T-helper 1 cell (primary cell): ENCODE results near the gene PSMC6.

Experiments used
- DNase-seq, 5 donors: peaks; one replicate each; pipeline ENCODE4 v3.0.0-alpha.2; 2012 to 2020
- total RNA-seq, 4 donors: gene quantifications; one replicate each; lab custom pipeline; 2026; lab: John Stamatoyannopoulos, UW

PSMC6 gene
- total RNA-seq = 76.3 to 122 (median 94.6) reads per million in 4 donors

DNA sequence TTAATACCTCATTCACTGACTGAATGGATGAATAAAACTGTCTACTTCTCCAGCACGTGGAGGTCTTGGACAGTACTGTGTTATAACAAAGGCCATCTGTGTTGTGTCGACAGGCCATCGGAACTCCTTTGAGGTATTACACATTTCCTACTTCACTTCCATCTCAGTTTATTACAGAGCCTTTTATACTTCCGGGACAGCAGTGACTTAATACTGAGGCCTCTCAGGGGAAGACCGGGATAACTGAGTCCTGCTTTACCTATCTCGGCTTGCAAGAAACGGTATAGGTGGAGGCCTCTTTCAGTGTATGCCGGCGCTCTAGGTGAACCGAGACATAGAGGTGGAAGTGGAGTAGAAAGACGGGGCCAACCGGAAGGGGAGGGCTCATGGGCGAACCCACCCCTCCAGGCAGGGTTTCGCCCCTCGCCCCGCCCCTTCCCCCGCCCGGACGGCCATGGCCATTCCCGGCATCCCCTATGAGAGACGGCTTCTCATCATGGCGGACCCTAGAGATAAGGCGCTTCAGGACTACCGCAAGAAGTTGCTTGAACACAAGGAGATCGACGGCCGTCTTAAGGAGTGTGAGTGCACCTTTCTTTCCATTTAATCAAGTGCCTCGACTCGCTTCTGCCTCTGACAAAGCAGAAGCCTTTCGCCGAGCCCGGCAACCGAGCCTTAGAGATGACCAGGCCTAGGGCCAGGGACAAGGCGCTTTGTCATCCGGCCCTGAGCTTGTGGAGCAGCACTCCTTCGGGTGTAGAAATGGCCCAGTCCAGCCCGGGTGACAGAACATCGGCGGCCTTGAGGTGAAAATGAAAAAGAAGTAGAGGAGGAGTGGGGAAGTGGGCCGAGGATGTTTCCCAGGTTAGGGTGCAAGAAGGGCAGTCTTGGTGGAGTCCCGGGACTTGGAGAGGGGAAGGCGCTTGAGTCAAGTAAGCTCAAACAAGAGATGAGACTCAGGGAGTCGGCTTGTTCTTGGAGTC is at the start of gene PSMC6:
TSS of gene PSMC6 (plus strand) at position 477 of the 983 bp plus-strand sequence. CDS start at position 497, 20 bp downstream.
- peak; percentile 89 to 94 (median 94) for DNase-seq

- no peak for DNase-seq
These were observed 46.7 kb upstream of the PSMC6 start for GRCh38 chr14:52660325-52660724.

- no peak for DNase-seq
These were observed 46.2 kb upstream of the PSMC6 start for GRCh38 chr14:52660832-52661231.

DNA sequence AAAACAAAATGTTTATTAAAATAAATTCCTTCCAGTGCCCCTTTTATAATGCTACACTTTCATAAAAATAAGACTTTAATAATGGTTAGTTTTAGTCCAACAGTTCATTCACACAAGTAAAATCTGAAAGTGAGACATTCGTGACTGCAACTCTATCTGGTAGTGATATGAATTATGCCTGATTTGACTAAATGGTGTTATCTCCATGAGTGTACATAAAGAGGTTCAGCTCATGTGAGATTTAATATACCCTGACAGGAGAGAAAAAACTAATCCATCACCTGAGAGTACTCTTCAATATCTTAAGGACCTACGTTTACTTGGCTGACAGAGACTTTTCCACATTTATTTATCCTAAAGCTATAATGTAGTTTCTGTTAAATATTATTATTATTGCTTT is 45.7 kb upstream of the PSMC6 start:
- DNase-seq = no peak

DNA sequence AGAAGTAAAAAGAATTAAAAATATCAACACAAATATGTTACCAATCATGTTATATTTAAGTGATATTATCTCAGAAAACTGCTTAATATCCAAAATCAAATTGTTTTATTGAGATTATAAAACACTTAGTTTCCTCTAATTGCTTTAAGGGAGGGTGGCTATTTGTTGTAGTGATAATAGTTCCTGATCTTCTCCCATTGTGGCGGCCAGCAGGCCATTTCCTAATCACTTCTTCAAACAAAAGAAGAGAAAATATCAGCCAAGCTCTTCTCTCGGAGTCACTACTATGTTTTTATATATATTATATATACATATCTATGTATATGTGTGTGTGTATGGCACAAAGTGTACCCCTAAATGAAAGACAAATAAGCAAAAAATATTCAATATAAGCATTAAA is 43.1 kb upstream of the PSMC6 start:
- no peak for DNase-seq

- DNase-seq = no peak
These were observed 28.4 kb upstream of the PSMC6 start for GRCh38 chr14:52678591-52678990.

DNA sequence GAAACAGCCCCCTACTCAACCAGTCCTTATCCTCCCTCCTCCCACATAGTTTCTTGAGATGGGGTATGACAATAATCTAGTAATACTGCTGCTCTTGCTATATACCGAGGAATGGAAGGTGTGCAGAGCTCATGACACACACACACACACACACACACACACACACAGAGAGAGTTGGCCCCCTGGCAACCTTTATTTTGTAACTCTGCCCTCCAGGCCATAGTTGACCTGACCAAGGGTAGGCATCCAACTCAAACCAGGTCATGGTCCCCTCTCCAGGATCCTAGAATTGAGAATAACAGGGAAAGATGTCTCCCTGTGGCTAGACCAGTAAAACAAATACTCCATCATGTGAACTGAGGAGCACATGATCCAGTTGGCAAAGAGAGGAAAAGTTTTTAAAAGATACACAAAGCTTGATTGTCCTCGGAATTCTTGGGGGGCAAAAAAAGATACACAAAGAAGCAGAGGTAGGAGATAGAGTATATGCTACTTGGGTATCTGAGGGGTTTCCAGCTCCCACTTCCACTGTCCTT is 22.9 kb upstream of the PSMC6 start:
- no peak for DNase-seq

GRCh38 chr14:52686176-52686575 is 20.8 kb upstream of the PSMC6 start:
- no peak for DNase-seq

- DNase-seq = no peak
These were observed 15.8 kb upstream of the PSMC6 start for GRCh38 chr14:52690983-52691760.

- DNase-seq = peak in 1 of 5 donors; percentile 44
These were observed 14.6 kb upstream of the PSMC6 start for GRCh38 chr14:52692248-52692962.

GRCh38 chr14:52693036-52693435 is 14.0 kb upstream of the PSMC6 start:
- no peak for DNase-seq

DNA sequence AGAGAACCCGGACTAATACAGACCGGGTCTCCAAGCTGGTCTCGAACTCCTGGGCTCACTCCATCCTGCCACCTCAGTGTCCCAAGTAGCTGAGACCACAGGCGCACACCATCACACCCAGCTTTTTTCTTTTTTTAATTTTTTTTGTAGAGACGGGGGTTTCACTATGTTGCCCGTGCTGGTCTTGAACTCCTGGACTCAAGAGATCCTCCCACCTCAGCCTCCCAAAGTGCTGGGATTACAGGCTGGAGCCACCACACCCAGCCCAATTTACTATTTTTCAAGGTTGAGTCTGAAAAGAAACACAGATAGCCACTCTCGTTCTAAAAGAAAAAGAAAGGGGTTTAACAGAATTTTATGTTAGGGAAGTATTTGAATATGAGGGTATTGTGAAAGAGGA is 13.5 kb upstream of the PSMC6 start:
- DNase-seq = no peak

- peak; percentile 26 to 83 (median 49) for DNase-seq
These were observed 12.1 kb upstream of the PSMC6 start for GRCh38 chr14:52694761-52695480.

DNA sequence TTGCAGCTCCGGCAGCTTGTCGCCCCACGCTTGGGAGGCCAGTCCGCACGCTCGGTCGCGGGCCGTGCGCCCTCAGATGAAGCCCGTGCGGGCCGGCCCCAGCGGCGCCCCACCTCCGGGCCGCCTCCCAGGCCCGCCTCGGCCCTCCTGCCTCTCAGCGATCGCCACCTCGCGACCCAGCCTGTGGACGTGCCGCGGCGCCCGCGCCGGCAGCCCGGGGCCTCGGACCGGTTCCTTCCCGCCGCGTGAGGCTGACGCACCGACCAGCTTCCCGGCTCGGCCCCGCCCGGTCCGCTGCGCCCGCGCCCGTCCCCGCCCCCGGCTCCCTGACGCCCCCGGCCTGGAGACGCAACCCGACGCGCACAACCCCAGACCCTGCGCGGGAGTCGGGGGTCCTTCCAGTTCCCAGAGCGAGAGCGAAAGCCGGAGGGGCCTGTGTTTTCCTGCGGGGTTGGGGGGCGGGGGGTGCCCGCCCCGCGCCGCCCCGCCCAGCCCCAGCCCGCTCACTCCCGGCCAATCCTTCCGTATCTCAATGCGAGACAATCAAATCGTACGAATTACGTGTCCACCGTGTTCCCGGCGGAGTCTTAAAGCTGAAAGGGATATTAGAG is 11.4 kb upstream of the PSMC6 start, which contains the start of gene ERO1A:
TSS of gene ERO1A (minus strand) at position 78 of the 611 bp plus-strand sequence. CDS start at position 1, 77 bp downstream.
- peak; percentile 48 to 64 (median 56) for DNase-seq

DNA sequence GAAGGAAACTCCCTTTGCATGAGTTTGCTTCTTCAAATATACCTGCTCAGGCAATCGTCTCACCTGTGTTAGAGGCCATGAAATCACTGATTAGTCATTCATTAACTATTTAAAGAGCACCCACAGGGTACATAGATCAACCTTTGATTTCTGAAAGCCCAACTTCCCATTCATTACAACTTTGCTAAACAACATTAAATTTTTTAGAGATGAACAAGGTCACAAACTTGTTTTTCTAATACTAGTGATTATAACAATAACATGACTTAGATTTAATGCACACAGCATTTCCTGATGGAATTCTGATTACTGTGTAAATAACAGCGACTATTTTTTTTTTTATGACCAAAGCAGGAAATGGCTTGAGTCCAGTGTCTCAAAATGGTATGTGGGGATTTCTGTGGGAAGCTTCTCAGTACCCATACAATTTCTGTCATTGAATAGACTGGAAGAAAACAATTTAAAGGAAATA is 6.3 kb upstream of the PSMC6 start:
- DNase-seq = no peak

GRCh38 chr14:52701223-52701622 is 5.8 kb upstream of the PSMC6 start:
- no peak for DNase-seq

- DNase-seq = no peak
These were observed 3.8 kb upstream of the PSMC6 start for GRCh38 chr14:52703225-52703624.

- no peak for DNase-seq
These were observed 3.3 kb upstream of the PSMC6 start for GRCh38 chr14:52703664-52704063.

DNA sequence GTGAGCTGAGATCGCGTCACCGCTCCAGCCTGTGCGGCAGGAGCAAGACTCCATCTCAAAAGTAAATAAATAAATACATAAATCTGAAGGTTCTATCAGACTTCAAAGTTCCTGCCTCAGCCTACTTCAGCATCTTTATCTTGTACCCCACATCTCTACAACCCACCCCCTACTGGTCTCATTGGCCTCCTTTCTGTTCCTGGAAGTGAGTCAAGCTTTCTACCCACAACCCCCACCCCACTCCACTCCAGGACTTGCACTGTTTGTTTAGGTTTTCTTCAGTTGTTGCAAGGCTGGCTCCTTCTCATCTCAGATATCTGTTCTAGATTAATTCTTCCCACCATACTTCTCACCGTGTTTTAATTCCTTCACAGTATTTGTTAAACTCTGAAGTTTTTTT is 714 bp upstream of the PSMC6 start:
- DNase-seq = peak in 2 of 5 donors; percentile 17 to 61

DNA sequence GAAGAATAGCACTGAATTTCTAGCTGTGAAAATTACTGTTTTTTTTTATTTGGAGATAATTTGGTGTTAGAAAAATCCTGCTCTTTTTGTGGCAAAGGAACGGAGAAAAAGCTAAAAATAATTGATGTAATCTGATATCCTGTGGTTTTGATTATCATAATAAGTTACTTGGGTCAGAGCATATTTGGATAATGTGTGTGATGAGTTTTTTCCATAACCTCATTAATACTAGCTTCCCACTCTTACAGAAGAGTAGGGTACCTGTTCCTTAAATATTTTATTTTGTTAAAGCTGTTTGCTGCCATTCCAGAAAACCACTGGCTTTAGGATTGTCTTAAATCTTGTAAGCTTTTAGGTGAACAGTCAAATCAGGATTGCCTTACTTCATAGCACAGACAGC is 4.7 kb downstream of the PSMC6 start:
- DNase-seq = no peak

GRCh38 chr14:52716155-52716554 is 9.2 kb downstream of the PSMC6 start:
- DNase-seq = no peak
